RWPE2 (cell line): ENCODE results near the gene CCDC191.

Source experiments
- ATAC-seq: fragments of 200-7000 bp; cut with Tn5 transposase; 3 replicates; pipeline ENCODE4 v1.9.1; 2021; ENCODE audit warnings: low read depth
- DNase-seq: peaks from one replicate; pipeline ENCODE4 v3.0.0-alpha.2; 2020; ENCODE audit warnings: low spot score
- H3K27ac ChIP-seq: fragments of 450-650 bp; 2 replicates; pipeline ENCODE4 v1.5.1; 2017; ENCODE audit warnings: mild to moderate bottlenecking; ENCODE audit not compliant: poor library complexity, severe bottlenecking
- H3K27me3 ChIP-seq: fragments of 250-450 bp; sonication (Bioruptor Pico); 2 replicates; pipeline ENCODE4 v1.5.1; 2021; ENCODE audit warnings: mild to moderate bottlenecking, moderate library complexity; ENCODE audit not compliant: insufficient read depth, poor library complexity, severe bottlenecking
- H3K36me3 ChIP-seq: fragments of 250-450 bp; sonication (Bioruptor Pico); 2 replicates; pipeline ENCODE4 v1.5.1; 2020; ENCODE audit warnings: low read depth, mild to moderate bottlenecking, moderate library complexity
- H3K4me1 ChIP-seq: fragments of 250-450 bp; sonication (Bioruptor Pico); 2 replicates; pipeline ENCODE4 v1.5.1; 2021; ENCODE audit warnings: mild to moderate bottlenecking, moderate library complexity; ENCODE audit not compliant: insufficient read depth, poor library complexity, severe bottlenecking
- H3K4me3 ChIP-seq: fragments of 250-450 bp; sonication (Bioruptor Pico); 2 replicates; pipeline ENCODE4 v1.5.1; 2021; ENCODE audit warnings: mild to moderate bottlenecking, moderate library complexity; ENCODE audit not compliant: severe bottlenecking
- H3K9me3 ChIP-seq: fragments of 250-450 bp; sonication (Bioruptor Pico); 2 replicates; pipeline ENCODE4 v1.5.1; 2021; ENCODE audit warnings: mild to moderate bottlenecking, moderate library complexity; ENCODE audit not compliant: severe bottlenecking
- CTCF ChIP-seq: fragments of 450-650 bp; IDR thresholded peaks from one replicate; pipeline ENCODE4 v1.5.1; 2017; ENCODE audit warnings: mild to moderate bottlenecking, moderate library complexity; ENCODE audit not compliant: poor library complexity, severe bottlenecking

CCDC191 gene

GRCh38 chr3:114035896-114036295, 20.4 kb downstream of the CCDC191 start:
- no peak for TF ChIP-seq CTCF
- Histone ChIP-seq H3K4me3 (no peak overlapping the region), H3K9me3 (no peaks in the 10 kb centered on the region), H3K36me3 (peaks cover 4% of the 10 kb centered on the region; the same call in 1 of the 2 replicates), H3K4me1 (no peaks in the 10 kb centered on the region), H3K27ac (no peak overlapping the region), H3K27me3 (no peaks in the 10 kb centered on the region)
- ATAC-seq: no peak
- no peak for DNase-seq

GRCh38 chr3:114034787-114035545, 21.4 kb downstream of the CCDC191 start:
- DNase-seq (no peak), ATAC-seq (no peak)
- Histone ChIP-seq H3K36me3 (peaks cover 4% of the 10 kb centered on the region; the same call in 1 of the 2 replicates), H3K9me3 (no peaks in the 10 kb centered on the region), H3K4me3 (no peak overlapping the region), H3K4me1 (no peaks in the 10 kb centered on the region), H3K27ac (no peak overlapping the region), H3K27me3 (no peaks in the 10 kb centered on the region)
- TF ChIP-seq CTCF: no peak

- Histone ChIP-seq H3K9me3 (no peaks in the 10 kb centered on the region), H3K4me3 (no peak overlapping the region), H3K4me1 (no peaks in the 10 kb centered on the region), H3K27me3 (no peaks in the 10 kb centered on the region), H3K36me3 (peaks cover 4% of the 10 kb centered on the region; the same call in 1 of the 2 replicates), H3K27ac (no peak overlapping the region)
- ATAC-seq (no peak), DNase-seq (no peak)
- TF ChIP-seq CTCF: no peak
Measured at GRCh38 chr3:114034211-114034610, 22.1 kb downstream of the CCDC191 start.

- Histone ChIP-seq H3K36me3 (peaks cover 4% of the 10 kb centered on the region; the same call in 1 of the 2 replicates), H3K27ac (no peak overlapping the region), H3K4me1 (no peaks in the 10 kb centered on the region), H3K27me3 (no peaks in the 10 kb centered on the region), H3K9me3 (no peaks in the 10 kb centered on the region), H3K4me3 (no peak overlapping the region)
- ATAC-seq: no peak
- no peak for DNase-seq
- no peak for TF ChIP-seq CTCF
Measured at GRCh38 chr3:114033721-114034120, 22.6 kb downstream of the CCDC191 start.

- TF ChIP-seq CTCF: no peak
- Histone ChIP-seq H3K4me1 (no peaks in the 10 kb centered on the region), H3K27me3 (no peaks in the 10 kb centered on the region), H3K9me3 (no peaks in the 10 kb centered on the region), H3K4me3 (no peak overlapping the region), H3K27ac (no peak overlapping the region), H3K36me3 (no peaks in the 10 kb centered on the region)
- no peak for ATAC-seq
- DNase-seq: no peak
Measured at GRCh38 chr3:114026331-114026730, 30.0 kb downstream of the CCDC191 start.
